ENCODE results near the gene MYH7.

Gene MYH7

GRCh38 chr14:23384364-23385080 lies 50.9 kb downstream of the MYH7 start:
- Histone ChIP-seq H3K27me3 (ENCODE audit: insufficient read depth, low read length) (peaks cover 4% of the 10 kb centered on the region; the same call in 1 of the 2 replicates), H3K36me3 (ENCODE audit: insufficient read depth, low read length) (no peaks in the 10 kb centered on the region), H3K9ac (ENCODE audit: low read depth, low read length) (no peak overlapping the region), H3K4me3 (ENCODE audit: low read length) (no peak overlapping the region), H3K4me1 (ENCODE audit: insufficient read depth, low read length) (no peaks in the 10 kb centered on the region), H3K9me3 (ENCODE audit: insufficient read depth, low read depth, low read length) (no peaks in the 10 kb centered on the region), H3K27ac (ENCODE audit: low read depth, low read length) (no peak overlapping the region)
- WGBS = 96% methylated on average over 29 of the region's 29 CpGs

DNA sequence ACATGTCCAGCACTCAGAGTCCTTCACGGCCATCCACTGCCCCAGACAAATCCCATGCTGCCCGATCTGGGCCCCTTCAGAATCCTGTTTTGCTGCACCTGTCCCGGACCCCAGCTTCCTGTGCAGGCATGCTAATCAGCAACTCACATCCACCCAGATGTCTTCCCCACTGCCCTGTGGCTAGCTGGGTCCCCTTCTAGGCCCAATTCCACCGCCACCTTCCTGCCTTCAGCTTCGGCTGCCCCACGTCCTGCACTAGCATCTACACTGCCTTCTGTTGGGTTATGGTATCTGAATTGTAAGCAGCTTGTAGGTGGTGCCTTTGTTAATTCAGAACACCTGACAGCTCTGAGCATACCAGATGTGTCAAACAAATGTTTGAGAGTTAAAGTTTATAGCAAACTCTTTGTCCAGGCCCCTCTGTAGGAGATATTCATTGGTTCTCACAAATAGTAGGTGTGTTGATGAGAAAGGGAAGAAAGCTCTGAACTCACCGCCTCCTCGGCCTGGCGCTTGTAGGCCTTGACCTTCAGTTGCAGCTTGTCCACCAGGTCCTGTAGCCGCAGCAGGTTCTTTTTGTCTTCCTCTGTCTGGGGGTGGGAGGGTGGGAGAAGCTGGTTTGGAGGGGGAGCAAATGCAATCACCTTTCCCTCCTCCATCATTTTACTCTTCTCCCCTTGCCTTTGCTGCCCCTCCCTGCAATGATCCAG lies 52.6 kb downstream of the MYH7 start:
- Histone ChIP-seq H3K9me3 (ENCODE audit: insufficient read depth, low read depth, low read length) (no peaks in the 10 kb centered on the region), H3K27me3 (ENCODE audit: insufficient read depth, low read length) (peaks cover 18% of the 10 kb centered on the region; the same call in 1 of the 2 replicates), H3K9ac (ENCODE audit: low read depth, low read length) (no peak overlapping the region), H3K27ac (ENCODE audit: low read depth, low read length) (no peak overlapping the region), H3K4me1 (ENCODE audit: insufficient read depth, low read length) (no peaks in the 10 kb centered on the region), H3K4me3 (ENCODE audit: low read length) (no peak overlapping the region), H3K36me3 (ENCODE audit: insufficient read depth, low read length) (no peaks in the 10 kb centered on the region)
- 92% methylated on average over 9 of the region's 10 CpGs for WGBS

GRCh38 chr14:23382276-23382675 lies 53.2 kb downstream of the MYH7 start:
- Histone ChIP-seq H3K36me3 (ENCODE audit: insufficient read depth, low read length) (no peaks in the 10 kb centered on the region), H3K4me1 (ENCODE audit: insufficient read depth, low read length) (no peaks in the 10 kb centered on the region), H3K27ac (ENCODE audit: low read depth, low read length) (no peak overlapping the region), H3K9me3 (ENCODE audit: insufficient read depth, low read depth, low read length) (no peaks in the 10 kb centered on the region), H3K27me3 (ENCODE audit: insufficient read depth, low read length) (peaks cover 24% of the 10 kb centered on the region), H3K9ac (ENCODE audit: low read depth, low read length) (no peak overlapping the region), H3K4me3 (ENCODE audit: low read length) (no peak overlapping the region)
- 95% methylated on average over 6 of the region's 6 CpGs for WGBS

- no peak overlapping the region for H3K9ac ChIP-seq (ENCODE audit: low read depth, low read length)
- no peaks in the 10 kb centered on the region for H3K36me3 ChIP-seq (ENCODE audit: insufficient read depth, low read length)
- no peaks in the 10 kb centered on the region for H3K9me3 ChIP-seq (ENCODE audit: insufficient read depth, low read depth, low read length)
- no peak overlapping the region for H3K27ac ChIP-seq (ENCODE audit: low read depth, low read length)
- 75% methylated on average over 3 of the region's 3 CpGs for WGBS
- no peaks in the 10 kb centered on the region for H3K4me1 ChIP-seq (ENCODE audit: insufficient read depth, low read length)
- peaks cover 26% of the 10 kb centered on the region for H3K27me3 ChIP-seq (ENCODE audit: insufficient read depth, low read length)
- no peak overlapping the region for H3K4me3 ChIP-seq (ENCODE audit: low read length)
Observed at GRCh38 chr14:23381871-23382270, 53.6 kb downstream of the MYH7 start.

DNA sequence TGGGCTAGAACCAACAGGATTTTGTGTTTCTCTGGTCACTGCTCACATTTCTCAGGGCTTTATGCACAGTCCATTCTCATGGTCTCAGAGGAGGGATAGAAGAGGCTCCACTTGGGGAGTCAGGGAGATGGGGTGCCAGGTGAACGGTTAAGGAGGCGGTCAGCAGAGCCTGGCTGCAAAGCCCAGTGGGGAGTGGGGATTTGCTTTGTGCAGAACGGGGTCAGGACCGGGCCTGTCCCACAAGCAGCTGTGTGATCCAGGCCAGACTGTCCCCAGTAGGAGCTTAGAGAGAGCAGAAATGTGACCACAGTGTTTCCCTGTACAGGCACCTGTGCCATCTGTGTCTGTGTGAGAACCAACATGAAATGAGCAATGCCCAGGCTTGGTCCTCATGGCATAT lies 54.5 kb downstream of the MYH7 start:
- Histone ChIP-seq H3K36me3 (ENCODE audit: insufficient read depth, low read length) (no peaks in the 10 kb centered on the region), H3K27me3 (ENCODE audit: insufficient read depth, low read length) (peaks cover 26% of the 10 kb centered on the region), H3K9ac (ENCODE audit: low read depth, low read length) (no peak overlapping the region), H3K4me3 (ENCODE audit: low read length) (no peak overlapping the region), H3K27ac (ENCODE audit: low read depth, low read length) (no peak overlapping the region), H3K4me1 (ENCODE audit: insufficient read depth, low read length) (no peaks in the 10 kb centered on the region), H3K9me3 (ENCODE audit: insufficient read depth, low read depth, low read length) (no peaks in the 10 kb centered on the region)
- WGBS = 84% methylated on average over 4 of the region's 4 CpGs

DNA sequence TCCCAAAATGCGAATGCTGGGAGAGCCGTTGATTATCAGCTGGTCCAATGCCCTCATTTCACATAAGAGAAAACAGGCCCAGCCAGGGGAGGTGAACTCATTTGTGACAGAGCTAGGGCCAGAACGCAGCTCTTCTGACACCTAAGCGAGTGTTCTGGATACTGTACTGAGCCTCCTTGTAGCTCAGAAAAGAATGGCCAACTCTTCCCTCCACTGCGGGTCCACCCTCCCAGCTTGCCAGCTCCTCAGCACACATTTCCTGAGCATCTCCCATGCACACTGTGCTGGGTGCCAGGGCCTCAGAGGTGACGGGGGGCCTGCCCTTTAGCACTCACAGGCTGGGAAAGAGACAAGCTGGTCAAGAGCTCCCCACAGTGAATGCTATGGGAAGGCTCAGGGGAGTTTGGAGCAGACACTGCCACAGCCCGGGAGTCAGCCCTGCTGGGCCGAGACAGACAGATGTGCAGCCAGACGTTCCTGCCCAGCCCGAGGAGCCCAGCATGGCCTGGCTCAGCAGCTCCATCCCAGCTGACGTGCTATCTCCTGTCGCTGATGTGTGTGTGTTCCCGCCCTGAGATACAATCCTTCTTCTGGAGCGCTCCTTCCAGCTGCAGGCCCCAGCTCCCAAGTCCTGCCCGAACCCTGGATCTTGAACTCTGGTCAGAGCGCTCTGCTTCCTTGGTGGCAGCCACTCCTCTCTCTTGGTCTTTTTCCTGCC lies 55.1 kb downstream of the MYH7 start:
- no peaks in the 10 kb centered on the region for H3K4me1 ChIP-seq (ENCODE audit: insufficient read depth, low read length)
- H3K9ac ChIP-seq (ENCODE audit: low read depth, low read length) = no peak overlapping the region
- no peak overlapping the region for H3K27ac ChIP-seq (ENCODE audit: low read depth, low read length)
- no peak overlapping the region for H3K4me3 ChIP-seq (ENCODE audit: low read length)
- H3K9me3 ChIP-seq (ENCODE audit: insufficient read depth, low read depth, low read length) = no peaks in the 10 kb centered on the region
- H3K27me3 ChIP-seq (ENCODE audit: insufficient read depth, low read length) = peaks cover 26% of the 10 kb centered on the region
- WGBS = 84% methylated on average over 16 of the region's 16 CpGs
- no peaks in the 10 kb centered on the region for H3K36me3 ChIP-seq (ENCODE audit: insufficient read depth, low read length)

- H3K9me3 ChIP-seq (ENCODE audit: insufficient read depth, low read depth, low read length) = no peaks in the 10 kb centered on the region
- H3K36me3 ChIP-seq (ENCODE audit: insufficient read depth, low read length) = no peaks in the 10 kb centered on the region
- peaks cover 26% of the 10 kb centered on the region for H3K27me3 ChIP-seq (ENCODE audit: insufficient read depth, low read length)
- no peaks in the 10 kb centered on the region for H3K4me1 ChIP-seq (ENCODE audit: insufficient read depth, low read length)
- 51% methylated on average over 12 of the region's 12 CpGs for WGBS
- no peak overlapping the region for H3K4me3 ChIP-seq (ENCODE audit: low read length)
- no peak overlapping the region for H3K27ac ChIP-seq (ENCODE audit: low read depth, low read length)
- H3K9ac ChIP-seq (ENCODE audit: low read depth, low read length) = no peak overlapping the region
Observed at GRCh38 chr14:23379366-23380196, 55.9 kb downstream of the MYH7 start.

- Histone ChIP-seq H3K9ac (ENCODE audit: low read depth, low read length) (no peak overlapping the region), H3K4me3 (ENCODE audit: low read length) (no peak overlapping the region), H3K27me3 (ENCODE audit: insufficient read depth, low read length) (peaks cover 26% of the 10 kb centered on the region), H3K4me1 (ENCODE audit: insufficient read depth, low read length) (no peaks in the 10 kb centered on the region), H3K9me3 (ENCODE audit: insufficient read depth, low read depth, low read length) (no peaks in the 10 kb centered on the region), H3K36me3 (ENCODE audit: insufficient read depth, low read length) (no peaks in the 10 kb centered on the region), H3K27ac (ENCODE audit: low read depth, low read length) (no peak overlapping the region)
- 84% methylated on average over 11 of the region's 11 CpGs for WGBS
Observed at GRCh38 chr14:23378612-23379220, 56.7 kb downstream of the MYH7 start.

DNA sequence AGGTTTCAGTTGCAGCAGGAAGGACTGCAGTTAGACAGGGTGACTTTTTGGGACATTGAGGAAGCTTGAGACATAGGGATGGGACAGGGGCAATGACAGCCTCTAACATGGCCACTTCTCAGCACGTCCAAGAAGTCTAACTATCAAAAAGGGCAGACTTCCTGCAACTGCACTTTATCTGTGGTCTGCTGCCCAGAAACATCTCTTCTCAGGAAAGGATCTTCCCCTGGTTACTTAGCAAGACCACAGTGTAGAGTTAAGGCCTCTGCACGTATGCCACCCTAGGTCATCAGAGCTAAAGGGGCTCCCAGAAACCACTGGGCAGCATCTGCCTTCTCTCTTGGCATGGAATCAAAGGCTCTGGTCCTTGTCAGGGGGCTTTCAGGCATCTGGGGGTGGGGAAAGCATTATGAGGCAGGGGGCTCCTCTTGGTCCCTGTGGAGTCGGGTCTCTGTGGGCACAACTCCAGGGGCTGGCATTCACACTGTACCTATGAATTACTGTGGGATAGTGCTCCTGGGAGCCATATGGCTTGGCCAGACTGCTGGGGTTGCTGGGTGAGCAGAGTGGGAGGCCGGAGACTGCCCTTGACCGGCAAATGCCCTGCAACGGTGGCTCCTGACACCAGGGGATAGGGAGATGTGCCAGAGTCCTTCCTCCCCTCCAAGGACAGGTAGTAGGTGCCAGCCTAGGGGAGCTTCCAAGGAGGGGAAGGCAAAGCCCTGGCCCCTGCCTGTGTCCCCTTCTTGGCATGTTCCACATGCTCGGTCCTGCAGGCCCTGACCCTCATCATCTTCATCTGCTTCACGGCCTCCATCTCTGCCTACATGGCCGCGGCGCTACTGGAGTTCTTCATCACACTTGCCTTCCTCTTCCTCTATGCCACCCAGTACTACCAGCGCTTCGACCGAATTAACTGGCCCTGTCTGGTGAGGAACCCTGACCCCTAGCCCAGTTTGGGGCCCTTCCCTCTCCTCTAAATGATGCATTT lies 57.6 kb downstream of the MYH7 start:
- Histone ChIP-seq H3K36me3 (ENCODE audit: insufficient read depth, low read length) (no peaks in the 10 kb centered on the region), H3K27ac (ENCODE audit: low read depth, low read length) (no peak overlapping the region), H3K9ac (ENCODE audit: low read depth, low read length) (no peak overlapping the region), H3K4me1 (ENCODE audit: insufficient read depth, low read length) (no peaks in the 10 kb centered on the region), H3K9me3 (ENCODE audit: insufficient read depth, low read depth, low read length) (no peaks in the 10 kb centered on the region), H3K27me3 (ENCODE audit: insufficient read depth, low read length) (peaks cover 26% of the 10 kb centered on the region), H3K4me3 (ENCODE audit: low read length) (no peak overlapping the region)
- WGBS = 90% methylated on average over 14 of the region's 14 CpGs

DNA sequence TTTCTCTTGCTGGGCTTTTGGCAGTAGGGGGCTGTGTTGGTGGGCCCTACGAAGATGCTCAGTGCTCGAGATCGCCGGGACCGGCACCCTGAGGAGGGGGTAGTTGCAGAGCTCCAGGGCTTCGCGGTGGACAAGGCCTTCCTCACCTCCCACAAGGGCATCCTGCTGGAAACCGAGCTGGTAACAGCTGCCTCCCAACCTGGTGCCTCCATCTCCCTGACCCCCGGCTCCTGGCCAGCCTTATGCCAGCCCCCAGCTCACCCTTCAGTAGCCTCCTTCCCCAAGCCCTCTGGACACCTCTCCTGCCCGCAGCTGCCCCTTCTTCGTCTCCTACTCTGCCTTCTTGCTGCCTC lies 58.3 kb downstream of the MYH7 start:
- Histone ChIP-seq H3K27ac (ENCODE audit: low read depth, low read length) (no peak overlapping the region), H3K9ac (ENCODE audit: low read depth, low read length) (no peak overlapping the region), H3K4me3 (ENCODE audit: low read length) (no peak overlapping the region), H3K36me3 (ENCODE audit: insufficient read depth, low read length) (no peaks in the 10 kb centered on the region), H3K27me3 (ENCODE audit: insufficient read depth, low read length) (peaks cover 24% of the 10 kb centered on the region), H3K9me3 (ENCODE audit: insufficient read depth, low read depth, low read length) (no peaks in the 10 kb centered on the region), H3K4me1 (ENCODE audit: insufficient read depth, low read length) (no peaks in the 10 kb centered on the region)
- WGBS = 77% methylated on average over 11 of the region's 11 CpGs

All from HUES64 (cell line).